ENCODE results near the gene GPT2.

GRCh38 chr16:46962629-46963028 lies 78.5 kb downstream of the GPT2 start:
- TF ChIP-seq CTCF (IDR thresholded peaks at IDR 0.05) (no peak), REST (IDR thresholded peaks at IDR 0.05; ENCODE audit: insufficient read depth in 1 of 2, low read depth in 2 of 2, low read length in 1 of 2) (no peak), TCF7L2 (IDR thresholded peaks at IDR 0.05; ENCODE audit: low read depth, low read length) (no peak), POLR2AphosphoS5 (IDR thresholded peaks at IDR 0.05; ENCODE audit: low read depth, low read length) (no peak)
